ENCODE data around the gene VWA5B2.

The VWA5B2 gene

DNA sequence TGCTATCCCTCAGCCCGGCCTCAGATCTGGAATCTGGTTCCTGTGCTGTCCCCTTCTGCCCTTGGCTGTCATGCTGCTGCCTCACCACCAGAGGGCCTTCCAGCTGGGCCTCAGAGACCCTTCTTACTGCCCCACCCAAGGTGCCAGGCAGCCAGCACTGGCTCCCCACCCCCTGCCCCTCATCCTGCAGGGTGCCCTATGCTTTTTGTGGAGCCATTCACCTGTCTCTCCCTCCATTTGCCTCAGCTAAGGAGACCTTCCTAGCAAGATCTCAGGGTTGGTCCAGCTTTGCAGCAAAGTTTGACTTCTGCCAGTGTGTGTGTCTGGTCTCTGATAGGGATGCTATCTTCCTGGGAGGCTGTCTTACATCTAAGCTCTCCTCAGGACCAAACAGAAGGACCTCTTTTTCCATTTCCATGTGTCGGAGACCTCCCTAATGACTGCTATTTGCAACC lies 1.9 kb upstream of the VWA5B2 start:
- peak; percentile 50 to 64 for DNase-seq

GRCh38 chr3:184228376-184229137 lies 828 bp upstream of the VWA5B2 start:
- DNase-seq: no peak

- no peak for DNase-seq
Observed at GRCh38 chr3:184230081-184230602, 757 bp downstream of the VWA5B2 start.

DNA sequence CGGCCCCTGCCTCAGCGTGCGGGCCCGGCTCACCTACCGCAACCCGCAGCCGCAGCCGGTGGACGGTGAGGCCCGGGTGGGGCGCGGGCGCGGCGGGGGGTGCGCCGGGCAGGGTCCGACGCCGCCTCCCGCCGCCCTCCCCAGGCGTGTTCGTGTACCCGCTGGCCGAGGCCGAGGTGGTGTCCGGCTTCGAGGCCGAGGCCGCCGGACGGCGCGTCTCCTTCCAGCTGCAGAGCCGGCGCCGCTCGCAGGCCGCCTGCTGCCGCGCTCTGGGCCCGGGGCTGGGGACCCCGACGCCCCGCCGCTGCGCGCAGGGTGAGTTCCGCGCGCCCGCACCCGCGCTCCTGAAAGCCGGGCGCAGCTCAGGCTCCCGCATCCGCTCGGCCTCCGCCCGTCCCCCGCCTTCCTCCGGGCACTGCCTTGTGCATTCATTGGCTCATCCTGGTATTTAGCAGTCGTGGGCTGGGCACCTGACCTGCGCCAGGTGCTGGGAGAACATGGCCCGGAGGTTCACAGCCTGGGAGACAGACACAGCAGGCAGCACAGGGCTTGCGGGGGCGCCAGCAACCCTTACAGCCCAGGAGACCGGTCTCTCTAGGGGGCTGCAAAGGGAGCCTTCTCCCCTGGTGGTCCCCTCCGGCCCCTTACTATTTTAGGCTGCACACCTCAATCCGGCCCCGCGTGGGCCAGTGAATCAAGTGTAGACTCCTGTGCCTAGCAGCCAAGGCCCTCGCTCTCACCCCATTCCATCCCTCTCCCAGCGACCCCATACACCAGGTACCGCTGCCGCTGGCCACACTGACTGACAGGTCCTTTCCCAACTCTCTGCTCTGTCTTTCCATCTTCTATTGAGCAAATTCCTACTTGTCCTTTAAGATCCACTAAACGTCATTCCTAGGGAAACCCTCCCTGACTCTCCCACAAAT lies 1.5 kb downstream of the VWA5B2 start:
- DNase-seq: no peak

GRCh38 chr3:184231671-184232070 lies 2.3 kb downstream of the VWA5B2 start:
- no peak for DNase-seq

GRCh38 chr3:184233127-184233843 lies 3.9 kb downstream of the VWA5B2 start:
- no peak for DNase-seq

DNA sequence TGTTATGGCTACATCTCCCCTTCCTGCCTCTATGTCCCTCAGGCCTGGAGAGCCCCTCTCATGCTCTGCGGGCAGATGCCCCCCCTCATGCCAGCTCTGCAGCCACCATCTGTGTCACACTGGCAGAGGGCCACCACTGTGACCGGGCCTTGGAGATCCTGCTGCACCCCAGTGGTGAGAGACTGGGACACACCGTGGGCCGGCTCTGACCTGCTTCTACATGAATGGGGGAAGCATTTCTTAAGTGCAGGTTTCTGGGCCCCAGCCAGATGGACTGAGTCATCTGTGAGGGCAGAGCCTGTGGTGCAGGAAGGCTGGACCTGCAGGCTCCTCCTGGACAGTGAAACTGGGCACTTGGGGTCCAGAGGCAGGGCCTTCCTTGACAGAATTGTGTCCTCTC lies 4.8 kb downstream of the VWA5B2 start:
- no peak for DNase-seq

DNA sequence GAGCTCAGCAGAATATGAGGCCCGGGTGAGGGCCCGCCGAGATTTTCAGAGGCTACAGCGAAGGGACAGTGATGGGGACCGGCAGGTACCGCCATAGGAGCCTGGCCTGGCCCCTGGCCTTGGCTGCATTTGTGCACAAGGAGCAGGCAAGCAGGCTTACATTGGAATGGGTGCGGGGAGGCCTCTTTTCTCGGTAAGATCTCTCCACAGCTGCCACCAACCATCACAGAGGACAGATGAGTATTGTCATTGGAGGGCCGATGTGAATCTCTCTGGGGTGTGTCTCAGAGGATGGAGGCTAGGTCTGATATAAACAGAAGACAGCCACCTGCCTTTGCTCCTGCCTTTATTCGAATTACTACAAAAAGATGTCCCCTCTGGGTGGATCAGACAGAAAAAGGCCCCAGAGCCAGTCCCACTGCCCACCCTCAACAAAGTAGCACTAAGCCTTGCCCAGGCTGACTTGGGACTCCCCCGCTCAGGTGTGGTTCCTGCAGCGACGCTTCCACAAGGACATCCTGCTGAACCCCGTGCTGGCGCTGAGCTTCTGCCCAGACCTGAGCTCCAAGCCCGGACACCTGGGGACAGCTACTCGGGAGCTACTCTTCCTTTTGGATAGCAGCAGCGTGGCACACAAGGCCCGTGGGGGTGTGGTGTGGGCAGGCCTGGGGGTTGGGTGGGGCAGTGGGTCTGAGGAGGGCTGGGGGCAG lies 5.4 kb downstream of the VWA5B2 start:
- DNase-seq: no peak

GRCh38 chr3:184235381-184236032 lies 6.1 kb downstream of the VWA5B2 start:
- DNase-seq: no peak

GRCh38 chr3:184236033-184236410 lies 6.6 kb downstream of the VWA5B2 start:
- DNase-seq: no peak

DNA sequence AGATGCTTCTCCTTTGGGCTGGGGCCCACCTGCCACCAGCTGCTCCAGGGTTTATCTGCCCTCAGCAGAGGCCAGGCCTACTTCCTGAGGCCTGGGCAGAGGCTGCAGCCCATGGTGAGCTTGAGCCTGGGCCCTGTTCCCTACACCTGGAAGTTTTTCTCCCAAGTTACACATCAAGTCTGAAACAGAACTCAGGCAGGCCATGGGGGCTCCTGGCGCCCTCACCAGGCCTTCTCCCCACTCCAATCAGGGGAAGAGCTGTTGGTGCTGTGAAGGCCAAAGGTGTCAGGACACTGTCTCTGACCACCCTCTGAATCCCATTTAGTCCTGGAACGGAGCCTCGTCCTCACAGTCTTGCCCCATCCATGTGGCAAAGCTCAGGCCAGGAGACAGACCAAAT lies 7.3 kb downstream of the VWA5B2 start:
- no peak for DNase-seq

GRCh38 chr3:184237211-184237610 lies 7.8 kb downstream of the VWA5B2 start:
- DNase-seq: no peak

GRCh38 chr3:184237807-184238206 lies 8.4 kb downstream of the VWA5B2 start:
- DNase-seq: no peak

DNA sequence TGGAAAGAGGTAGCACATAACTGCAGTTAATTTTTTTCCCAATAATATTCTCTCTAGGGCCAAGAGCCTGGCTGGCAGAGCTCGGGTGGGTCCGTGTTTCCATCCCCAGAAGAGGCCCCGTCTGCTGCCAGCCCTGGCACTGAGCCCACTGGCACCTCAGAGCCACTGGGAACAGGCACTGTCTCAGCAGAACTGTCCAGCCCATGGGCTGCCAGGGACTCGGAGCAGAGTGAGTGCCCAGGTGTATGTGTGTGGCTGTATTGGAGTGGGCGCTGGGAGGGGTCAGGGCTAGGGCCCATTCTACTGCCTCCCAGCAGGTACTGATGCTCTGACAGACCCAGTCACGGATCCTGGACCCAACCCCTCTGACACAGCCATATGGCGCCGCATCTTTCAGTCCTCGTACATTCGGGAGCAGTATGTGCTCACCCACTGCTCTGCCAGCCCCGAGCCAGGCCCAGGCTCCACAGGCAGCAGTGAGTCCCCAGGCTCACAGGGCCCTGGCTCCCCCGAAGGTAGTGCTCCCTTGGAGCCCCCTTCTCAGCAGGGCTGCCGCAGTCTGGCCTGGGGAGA lies 8.9 kb downstream of the VWA5B2 start:
- no peak for DNase-seq

- DNase-seq: no peak
Observed at GRCh38 chr3:184239221-184239620, 9.8 kb downstream of the VWA5B2 start.

GRCh38 chr3:184239708-184240107 lies 10.3 kb downstream of the VWA5B2 start:
- DNase-seq: no peak

DNA sequence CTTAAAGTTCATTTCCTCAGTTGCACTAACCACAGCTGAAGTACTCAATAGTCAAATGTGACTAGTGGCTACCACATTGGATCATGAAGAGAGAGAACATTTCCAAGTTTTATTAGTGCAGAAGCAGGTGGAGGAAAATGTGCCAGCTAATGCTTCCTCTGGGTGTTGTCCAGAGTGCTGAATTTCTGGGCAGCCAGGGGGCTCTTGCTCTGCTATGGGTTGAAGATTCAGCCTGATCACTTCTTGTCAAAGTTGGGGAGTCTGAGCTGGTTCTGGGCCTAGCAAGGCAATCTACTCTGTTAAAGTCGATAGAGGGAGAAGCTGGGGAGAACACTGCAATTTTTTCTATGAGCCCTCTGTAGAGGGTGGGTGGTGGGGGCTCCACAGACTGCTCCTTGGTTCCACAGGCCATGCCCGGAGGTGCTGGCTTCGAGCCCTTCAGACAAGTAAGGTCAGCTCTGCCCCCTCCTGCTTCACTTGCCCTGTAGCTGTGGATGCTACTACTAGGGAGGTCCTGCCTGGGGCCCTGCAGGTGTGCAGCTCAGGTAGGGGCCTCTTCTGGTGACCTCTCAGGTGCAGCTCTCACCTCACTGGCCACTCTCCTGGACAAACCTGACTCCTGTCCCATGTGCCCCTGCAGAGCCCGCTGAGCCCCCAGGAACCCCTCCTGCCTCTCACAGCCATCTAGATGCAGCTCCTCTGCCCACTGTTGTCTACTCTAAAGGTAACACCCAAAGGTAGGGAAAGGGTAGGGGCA lies 11.2 kb downstream of the VWA5B2 start:
- no peak for DNase-seq

DNA sequence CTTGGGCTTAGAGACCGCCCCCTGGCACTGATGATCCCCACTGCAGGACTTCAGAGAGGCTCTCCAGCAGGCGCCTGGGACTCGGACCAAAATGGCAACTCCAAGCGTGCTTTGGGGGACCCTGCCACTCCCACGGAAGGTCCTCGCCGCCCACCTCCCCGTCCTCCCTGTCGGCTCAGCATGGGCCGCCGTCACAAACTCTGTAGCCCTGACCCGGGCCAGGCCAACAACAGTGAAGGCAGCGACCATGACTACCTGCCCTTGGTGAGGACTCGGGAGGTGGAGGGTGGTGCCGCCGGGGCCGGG lies 11.7 kb downstream of the VWA5B2 start:
- DNase-seq: no peak

DNA sequence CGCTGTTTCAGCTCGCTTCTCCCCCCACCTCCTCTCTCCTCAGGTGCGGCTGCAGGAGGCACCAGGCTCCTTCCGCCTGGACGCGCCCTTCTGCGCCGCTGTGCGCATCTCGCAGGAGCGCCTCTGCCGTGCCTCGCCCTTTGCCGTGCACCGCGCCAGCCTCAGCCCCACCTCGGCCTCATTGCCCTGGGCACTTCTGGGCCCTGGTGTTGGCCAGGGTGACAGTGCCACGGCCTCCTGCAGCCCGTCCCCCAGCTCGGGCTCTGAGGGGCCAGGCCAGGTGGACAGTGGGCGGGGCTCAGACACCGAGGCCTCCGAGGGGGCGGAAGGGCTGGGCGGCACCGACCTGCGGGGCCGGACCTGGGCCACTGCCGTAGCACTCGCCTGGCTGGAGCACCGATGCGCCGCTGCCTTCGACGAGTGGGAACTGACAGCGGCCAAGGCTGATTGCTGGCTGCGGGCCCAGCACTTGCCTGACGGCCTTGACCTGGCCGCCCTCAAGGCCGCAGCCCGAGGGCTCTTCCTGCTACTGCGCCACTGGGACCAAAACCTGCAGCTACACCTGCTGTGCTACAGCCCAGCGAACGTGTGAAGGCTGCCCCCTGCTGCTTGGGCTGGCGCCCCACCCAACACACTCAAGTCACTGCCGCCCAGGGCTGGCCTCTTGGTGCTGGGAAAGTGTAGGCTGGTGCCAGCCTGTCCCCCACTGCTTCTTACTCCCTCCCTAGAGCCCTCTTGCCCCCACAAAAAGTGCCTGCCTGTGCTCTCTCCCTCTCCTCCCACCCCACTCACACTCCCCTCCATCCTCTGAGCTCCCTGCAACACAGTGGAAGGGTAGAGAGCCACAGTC lies 12.3 kb downstream of the VWA5B2 start:
- DNase-seq: no peak

- DNase-seq: no peak
Observed at GRCh38 chr3:184242297-184242685, 12.9 kb downstream of the VWA5B2 start.
